Mesothelial cell of epicardium (in vitro differentiated cells): ENCODE results near the gene TNPO3. TPM values are rescaled to one million over a fixed set of nuclear protein-coding genes. Genes with fewer than 3 reads are reported as not detected.

Experiments used
- DNase-seq, 2 experiments: peaks; one replicate each; pipeline ENCODE4 v3.0.0; 2021; ENCODE audit warnings: low spot score in 2 of 2; ENCODE audit not compliant: unreplicated experiment in 2 of 2
- H3K27ac Mint-ChIP-seq: 2 replicates; pipeline ENCODE4 v1.8.0; 2021; ENCODE audit warnings: mixed read lengths
- H3K27me3 Mint-ChIP-seq: 2 replicates; pipeline ENCODE4 v1.8.0; 2021; ENCODE audit warnings: low read depth, mixed read lengths
- H3K36me3 Mint-ChIP-seq: 2 replicates; pipeline ENCODE4 v1.8.0; 2021; ENCODE audit warnings: mixed read lengths
- H3K4me1 Mint-ChIP-seq: 2 replicates; pipeline ENCODE4 v1.8.0; 2021; ENCODE audit warnings: mixed read lengths
- H3K4me3 Mint-ChIP-seq: 2 replicates; pipeline ENCODE4 v1.8.0; 2021; ENCODE audit warnings: mild to moderate bottlenecking, moderate library complexity, mixed read lengths
- H3K9me3 Mint-ChIP-seq: 2 replicates; pipeline ENCODE4 v1.8.0; 2021; ENCODE audit warnings: mixed read lengths
- total RNA-seq: library from RNA; stranded (reverse); gene quantifications from 3 replicates; pipeline ENCODE4 v1.2.1, GENCODE V29; 2021
- TF ChIP-seq, protein P1 (sequence below): fragments of 200-600 bp; sonication (generic); IDR thresholded peaks from one replicate; pipeline ENCODE4 v1.5.0; 2021; ENCODE audit warnings: antibody characterized with exemption; ENCODE audit not compliant: unreplicated experiment

TNPO3 gene
- total RNA-seq, 1 donor from 2014 or later: 40.2 TPM

DNA sequence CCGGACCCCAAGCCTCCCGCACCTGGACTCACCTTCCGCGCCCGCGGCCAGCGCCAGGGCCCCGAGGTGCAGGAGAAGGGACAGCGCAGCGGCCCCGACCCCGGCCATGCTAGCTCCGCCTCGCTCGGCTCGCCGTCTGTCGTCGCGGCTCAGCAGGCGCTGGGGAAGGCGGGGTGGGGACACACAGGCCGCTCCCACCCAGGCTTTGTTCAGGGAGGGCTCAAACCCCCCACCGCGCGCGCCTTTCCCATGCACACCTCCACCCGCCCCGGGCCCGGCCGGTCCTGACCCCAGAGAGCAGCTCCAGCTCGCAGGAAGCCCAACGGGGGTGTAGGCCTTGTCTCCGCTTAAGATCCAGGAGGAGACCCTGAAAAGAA, 144.4 kb downstream of the TNPO3 start, which contains the start of gene KCP:
KCP (minus strand) TSS at position 141 of the 377 bp plus-strand sequence; CDS start at position 108, 33 bp downstream.
- peak within 1 kb of the TSS; percentile 95 for H3K27ac Mint-ChIP-seq
- peaks cover 60% of the 10 kb centered on the region for H3K27me3 Mint-ChIP-seq
- H3K4me3 Mint-ChIP-seq: peak within 1 kb of the TSS; percentile 79
- H3K4me1 Mint-ChIP-seq: peaks cover 25% of the 10 kb centered on the region
- TF ChIP-seq, protein P1, sequence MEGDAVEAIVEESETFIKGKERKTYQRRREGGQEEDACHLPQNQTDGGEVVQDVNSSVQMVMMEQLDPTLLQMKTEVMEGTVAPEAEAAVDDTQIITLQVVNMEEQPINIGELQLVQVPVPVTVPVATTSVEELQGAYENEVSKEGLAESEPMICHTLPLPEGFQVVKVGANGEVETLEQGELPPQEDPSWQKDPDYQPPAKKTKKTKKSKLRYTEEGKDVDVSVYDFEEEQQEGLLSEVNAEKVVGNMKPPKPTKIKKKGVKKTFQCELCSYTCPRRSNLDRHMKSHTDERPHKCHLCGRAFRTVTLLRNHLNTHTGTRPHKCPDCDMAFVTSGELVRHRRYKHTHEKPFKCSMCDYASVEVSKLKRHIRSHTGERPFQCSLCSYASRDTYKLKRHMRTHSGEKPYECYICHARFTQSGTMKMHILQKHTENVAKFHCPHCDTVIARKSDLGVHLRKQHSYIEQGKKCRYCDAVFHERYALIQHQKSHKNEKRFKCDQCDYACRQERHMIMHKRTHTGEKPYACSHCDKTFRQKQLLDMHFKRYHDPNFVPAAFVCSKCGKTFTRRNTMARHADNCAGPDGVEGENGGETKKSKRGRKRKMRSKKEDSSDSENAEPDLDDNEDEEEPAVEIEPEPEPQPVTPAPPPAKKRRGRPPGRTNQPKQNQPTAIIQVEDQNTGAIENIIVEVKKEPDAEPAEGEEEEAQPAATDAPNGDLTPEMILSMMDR: no peak
- H3K9me3 Mint-ChIP-seq: no peaks in the 10 kb centered on the region
- H3K36me3 Mint-ChIP-seq: no peaks in the 10 kb centered on the region
- DNase-seq: no peak

- Mint-ChIP-seq H3K9me3 (no peaks in the 10 kb centered on the region), H3K4me1 (peaks cover 25% of the 10 kb centered on the region), H3K4me3 (peak overlapping the region; percentile 79), H3K27me3 (peaks cover 60% of the 10 kb centered on the region), H3K27ac (peak overlapping the region; percentile 49), H3K36me3 (no peaks in the 10 kb centered on the region)
- TF ChIP-seq, protein P1: no peak
- DNase-seq: peak in 1 of 2 experiments; percentile 57
These were observed 145.0 kb downstream of the TNPO3 start for GRCh38 chr7:128909625-128910568.

GRCh38 chr7:128908750-128909624, 145.9 kb downstream of the TNPO3 start:
- Mint-ChIP-seq H3K4me3 (peak overlapping the region; percentile 79), H3K27ac (peak overlapping the region; percentile 49), H3K4me1 (peaks cover 25% of the 10 kb centered on the region), H3K27me3 (peaks cover 54% of the 10 kb centered on the region), H3K36me3 (no peaks in the 10 kb centered on the region), H3K9me3 (no peaks in the 10 kb centered on the region)
- TF ChIP-seq, protein P1: no peak
- no peak for DNase-seq

DNA sequence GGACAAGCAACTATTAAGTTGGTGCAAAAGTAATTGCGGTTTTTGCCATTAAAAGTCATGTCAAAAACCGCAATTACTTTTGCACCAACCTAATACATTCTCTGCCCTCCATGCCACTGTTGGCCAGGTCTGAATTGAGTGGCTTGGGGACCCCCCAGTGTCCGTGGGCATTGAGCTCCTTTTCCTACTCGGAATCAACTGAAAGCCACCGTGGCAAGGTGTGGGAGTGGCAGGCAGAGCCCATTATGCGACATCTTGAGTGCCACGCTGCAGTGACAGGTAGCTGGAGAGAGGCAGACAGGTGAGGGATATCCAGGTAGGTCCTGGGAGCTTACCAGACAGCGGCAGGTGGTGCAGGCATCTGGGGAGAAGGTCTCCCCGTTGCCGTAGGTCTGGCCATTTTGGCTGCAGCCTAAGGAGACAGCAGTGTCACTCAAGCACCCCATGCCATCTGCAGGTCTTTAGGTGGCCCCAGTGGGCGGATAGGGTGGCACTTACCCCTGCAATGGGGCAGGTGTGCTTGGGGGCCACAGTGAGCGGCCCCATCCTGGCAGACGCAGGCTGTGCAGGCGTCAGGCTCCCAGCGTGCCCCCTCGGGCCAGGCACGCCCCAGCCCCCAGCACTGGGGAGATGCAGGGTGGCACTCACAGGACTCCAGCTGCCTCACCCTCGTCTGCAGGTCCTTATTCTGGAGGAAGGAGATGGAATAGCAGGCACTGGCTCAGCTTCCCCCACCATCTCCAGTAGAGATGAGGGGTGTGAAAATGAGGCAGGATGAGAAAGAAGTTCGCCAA, 147.9 kb downstream of the TNPO3 start:
- H3K4me3 Mint-ChIP-seq: no peak overlapping the region
- peaks cover 45% of the 10 kb centered on the region for H3K27me3 Mint-ChIP-seq
- H3K27ac Mint-ChIP-seq: no peak overlapping the region
- no peaks in the 10 kb centered on the region for H3K9me3 Mint-ChIP-seq
- peaks cover 5% of the 10 kb centered on the region for H3K36me3 Mint-ChIP-seq
- DNase-seq: no peak
- peaks cover 25% of the 10 kb centered on the region for H3K4me1 Mint-ChIP-seq
- TF ChIP-seq, protein P1: no peak
